Measurements from ENCODE around the gene SDE2. TPM values are rescaled to one million over a fixed set of nuclear protein-coding genes. Genes with fewer than 3 reads are reported as not detected.
"Not testable (repeated sequence)": the region's sequence is repeated elsewhere in the genome, so short reads cannot be mapped to it uniquely, and the experiment has no call there.

Gene SDE2
- total RNA-seq, 1 experiment from 2014 or later, result 21.8 TPM

DNA sequence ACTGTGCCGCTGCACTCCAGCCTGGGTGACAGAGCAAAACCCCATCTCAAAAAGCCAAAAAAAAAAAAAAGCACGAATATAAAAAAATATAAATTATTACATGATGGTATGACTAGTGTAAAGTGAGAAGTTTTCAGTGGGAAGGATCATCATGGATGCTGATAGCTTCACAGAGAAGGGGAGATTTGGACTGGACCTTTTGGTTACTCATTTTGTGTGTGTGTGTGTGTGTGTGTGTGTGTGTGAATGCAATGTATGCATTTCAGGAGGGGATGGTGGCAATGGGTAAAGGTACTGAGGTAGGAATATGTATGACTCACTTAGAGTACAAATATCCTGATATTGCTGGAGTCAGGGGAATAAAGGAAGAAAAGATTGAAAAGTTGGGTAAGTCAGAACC, 22.7 kb upstream of the SDE2 start:
- no peaks in the 10 kb centered on the region for H3K9me2 ChIP-seq (replicated peaks; ENCODE audit: insufficient read depth, low read length)
- H3K36me3 ChIP-seq (ENCODE audit: insufficient read depth, low read length), result no peaks in the 10 kb centered on the region
- no peak overlapping the region for H2AFZ ChIP-seq (ENCODE audit: low read length)
- H3K9me3 ChIP-seq (ENCODE audit: low read length), result no peaks in the 10 kb centered on the region
- no peak for DNase-seq
- no peaks in the 10 kb centered on the region for H4K20me1 ChIP-seq (ENCODE audit: insufficient read depth, low read depth, low read length)
- H3K9ac ChIP-seq (ENCODE audit: low read length), result no peak overlapping the region
- H3K4me3 ChIP-seq (ENCODE audit: low read length), result no peak overlapping the region
- no peak overlapping the region for H3K27ac ChIP-seq (ENCODE audit: low read length)
- no peaks in the 10 kb centered on the region for H3K27me3 ChIP-seq (ENCODE audit: low read length)
- H3K4me2 ChIP-seq (ENCODE audit: low read depth, low read length, poor library complexity, severe bottlenecking), result no peak overlapping the region
- H3K4me1 ChIP-seq (ENCODE audit: low read length), result no peaks in the 10 kb centered on the region
- no peaks in the 10 kb centered on the region for H3K79me2 ChIP-seq (ENCODE audit: low read length)

DNA sequence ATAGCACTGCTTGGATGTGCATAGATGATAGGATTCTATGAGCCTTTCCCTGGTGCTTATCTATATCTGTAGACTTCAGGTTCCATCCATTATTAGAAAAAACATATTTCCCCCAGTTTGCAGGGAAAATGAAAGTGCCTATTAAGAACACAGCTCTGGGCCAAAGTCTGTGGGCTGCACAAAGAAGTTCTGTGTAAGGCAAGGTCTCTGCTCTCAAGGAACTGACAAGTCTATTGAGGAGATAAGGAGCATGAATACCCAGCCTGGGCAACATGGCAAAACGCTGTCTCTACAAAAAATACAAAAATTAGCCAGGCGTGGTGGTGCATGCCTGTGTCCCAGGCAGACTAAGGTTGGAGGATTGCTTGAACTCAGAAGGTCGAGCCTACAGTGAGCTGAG, 22.3 kb upstream of the SDE2 start:
- Histone ChIP-seq H4K20me1 (ENCODE audit: insufficient read depth, low read depth, low read length) (no peaks in the 10 kb centered on the region), H3K36me3 (ENCODE audit: insufficient read depth, low read length) (no peaks in the 10 kb centered on the region), H2AFZ (ENCODE audit: low read length) (no peak overlapping the region), H3K79me2 (ENCODE audit: low read length) (no peaks in the 10 kb centered on the region), H3K9me3 (ENCODE audit: low read length) (no peaks in the 10 kb centered on the region), H3K4me1 (ENCODE audit: low read length) (no peaks in the 10 kb centered on the region), H3K9ac (ENCODE audit: low read length) (no peak overlapping the region), H3K27me3 (ENCODE audit: low read length) (no peaks in the 10 kb centered on the region), H3K4me3 (ENCODE audit: low read length) (no peak overlapping the region), H3K27ac (ENCODE audit: low read length) (no peak overlapping the region), H3K9me2 (replicated peaks; ENCODE audit: insufficient read depth, low read length) (no peaks in the 10 kb centered on the region), H3K4me2 (ENCODE audit: low read depth, low read length, poor library complexity, severe bottlenecking) (no peak overlapping the region)
- no peak for DNase-seq

- no peak overlapping the region for H3K4me2 ChIP-seq (ENCODE audit: low read depth, low read length, poor library complexity, severe bottlenecking)
- H3K9me3 ChIP-seq (ENCODE audit: low read length), result no peaks in the 10 kb centered on the region
- no peak overlapping the region for H3K9ac ChIP-seq (ENCODE audit: low read length)
- H3K4me3 ChIP-seq (ENCODE audit: low read length), result no peak overlapping the region
- H3K4me1 ChIP-seq (ENCODE audit: low read length), result no peaks in the 10 kb centered on the region
- H4K20me1 ChIP-seq (ENCODE audit: insufficient read depth, low read depth, low read length), result no peaks in the 10 kb centered on the region
- no peak for DNase-seq
- H3K79me2 ChIP-seq (ENCODE audit: low read length), result no peaks in the 10 kb centered on the region
- H3K36me3 ChIP-seq (ENCODE audit: insufficient read depth, low read length), result no peaks in the 10 kb centered on the region
- H3K27ac ChIP-seq (ENCODE audit: low read length), result no peak overlapping the region
- no peak overlapping the region for H2AFZ ChIP-seq (ENCODE audit: low read length)
- H3K27me3 ChIP-seq (ENCODE audit: low read length), result no peaks in the 10 kb centered on the region
- no peaks in the 10 kb centered on the region for H3K9me2 ChIP-seq (replicated peaks; ENCODE audit: insufficient read depth, low read length)
Measured at GRCh38 chr1:226019572-226019971, 20.4 kb upstream of the SDE2 start.

GRCh38 chr1:226017070-226017469, 17.9 kb upstream of the SDE2 start:
- no peak for DNase-seq
- no peak overlapping the region for H3K9ac ChIP-seq (ENCODE audit: low read length)
- H3K79me2 ChIP-seq (ENCODE audit: low read length), result no peaks in the 10 kb centered on the region
- H3K9me3 ChIP-seq (ENCODE audit: low read length), result no peaks in the 10 kb centered on the region
- no peaks in the 10 kb centered on the region for H3K9me2 ChIP-seq (replicated peaks; ENCODE audit: insufficient read depth, low read length)
- H4K20me1 ChIP-seq (ENCODE audit: insufficient read depth, low read depth, low read length), result no peaks in the 10 kb centered on the region
- no peaks in the 10 kb centered on the region for H3K36me3 ChIP-seq (ENCODE audit: insufficient read depth, low read length)
- H3K27ac ChIP-seq (ENCODE audit: low read length), result no peak overlapping the region
- no peaks in the 10 kb centered on the region for H3K27me3 ChIP-seq (ENCODE audit: low read length)
- H3K4me1 ChIP-seq (ENCODE audit: low read length), result no peaks in the 10 kb centered on the region
- no peak overlapping the region for H3K4me2 ChIP-seq (ENCODE audit: low read depth, low read length, poor library complexity, severe bottlenecking)
- H2AFZ ChIP-seq (ENCODE audit: low read length), result no peak overlapping the region
- no peak overlapping the region for H3K4me3 ChIP-seq (ENCODE audit: low read length)

DNA sequence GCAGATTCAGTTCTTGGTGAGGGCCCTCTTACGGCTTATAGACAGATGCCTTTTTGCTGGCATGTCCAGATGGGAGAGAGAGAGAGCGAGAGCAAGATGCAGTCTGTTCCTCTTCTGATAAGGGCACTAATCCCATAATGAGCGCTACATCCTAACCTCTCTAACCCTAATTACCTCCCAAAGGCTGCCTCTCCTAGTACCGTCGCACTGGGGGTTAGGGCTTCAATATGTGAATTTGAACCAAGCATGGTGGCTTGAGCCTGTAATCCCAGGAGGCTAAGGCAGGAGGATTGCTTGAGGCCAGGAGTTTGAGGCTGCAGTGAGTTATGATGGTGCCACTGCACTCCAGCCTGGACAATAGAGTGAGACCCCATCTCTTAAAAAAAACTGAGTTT, 10.5 kb upstream of the SDE2 start:
- H3K79me2 ChIP-seq (ENCODE audit: low read length), result no peaks in the 10 kb centered on the region
- no peak overlapping the region for H3K27ac ChIP-seq (ENCODE audit: low read length)
- H3K4me2 ChIP-seq (ENCODE audit: low read depth, low read length, poor library complexity, severe bottlenecking), result no peak overlapping the region
- no peaks in the 10 kb centered on the region for H3K9me2 ChIP-seq (replicated peaks; ENCODE audit: insufficient read depth, low read length)
- H3K27me3 ChIP-seq (ENCODE audit: low read length), result no peaks in the 10 kb centered on the region
- H3K9me3 ChIP-seq (ENCODE audit: low read length), result no peaks in the 10 kb centered on the region
- no peaks in the 10 kb centered on the region for H3K36me3 ChIP-seq (ENCODE audit: insufficient read depth, low read length)
- H3K9ac ChIP-seq (ENCODE audit: low read length), result no peak overlapping the region
- H3K4me1 ChIP-seq (ENCODE audit: low read length), result no peaks in the 10 kb centered on the region
- no peak for DNase-seq
- H3K4me3 ChIP-seq (ENCODE audit: low read length), result no peak overlapping the region
- H4K20me1 ChIP-seq (ENCODE audit: insufficient read depth, low read depth, low read length), result no peaks in the 10 kb centered on the region
- no peak overlapping the region for H2AFZ ChIP-seq (ENCODE audit: low read length)

DNA sequence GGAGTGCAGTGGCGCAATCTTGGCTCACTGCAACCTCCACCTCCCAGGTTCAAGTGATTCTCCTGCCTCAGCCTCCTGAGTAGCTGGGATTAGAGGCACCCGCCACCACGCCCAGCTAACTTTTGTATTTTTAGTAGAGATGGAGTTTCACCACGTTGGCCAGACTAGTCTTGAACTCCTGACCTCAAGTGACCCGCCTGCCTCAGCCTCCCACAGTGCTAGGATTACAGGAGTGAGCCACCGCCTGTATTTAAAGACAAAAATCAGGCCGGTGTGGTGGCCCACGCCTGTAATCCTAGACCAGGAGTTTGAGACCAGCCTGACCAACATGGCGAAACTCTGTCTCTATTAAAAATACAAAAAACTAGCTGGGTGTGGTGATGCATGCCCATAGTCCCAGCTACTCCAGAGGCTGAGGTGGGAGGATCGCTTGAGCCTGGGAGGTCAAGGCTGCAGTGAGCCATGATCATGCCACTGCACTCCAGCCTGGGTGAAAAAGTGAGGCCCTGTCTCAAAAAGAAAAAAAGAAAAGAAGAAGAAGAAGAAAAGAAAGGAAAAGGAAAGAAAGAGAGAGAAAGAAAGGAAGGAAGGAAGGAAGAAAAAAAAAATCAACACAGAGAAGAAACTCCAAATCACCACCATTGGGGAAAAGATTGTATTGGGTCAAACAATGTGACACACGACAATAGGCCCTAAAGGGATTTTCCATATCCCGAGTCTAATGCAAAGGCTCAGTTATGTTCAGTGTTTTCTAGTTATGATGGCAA, 8.2 kb upstream of the SDE2 start:
- H3K27ac ChIP-seq (ENCODE audit: low read length); H3K4me2 ChIP-seq (ENCODE audit: low read depth, low read length, poor library complexity, severe bottlenecking); H2AFZ ChIP-seq (ENCODE audit: low read length); H3K9me2 ChIP-seq (replicated peaks; ENCODE audit: insufficient read depth, low read length); H3K27me3 ChIP-seq (ENCODE audit: low read length); H4K20me1 ChIP-seq (ENCODE audit: insufficient read depth, low read depth, low read length); H3K4me1 ChIP-seq (ENCODE audit: low read length); H3K79me2 ChIP-seq (ENCODE audit: low read length); H3K9me3 ChIP-seq (ENCODE audit: low read length); H3K9ac ChIP-seq (ENCODE audit: low read length); H3K36me3 ChIP-seq (ENCODE audit: insufficient read depth, low read length); DNase-seq; H3K4me3 ChIP-seq (ENCODE audit: low read length): not testable (repeated sequence)

GRCh38 chr1:226006686-226007085, 7.5 kb upstream of the SDE2 start:
- Histone ChIP-seq H3K4me1 (ENCODE audit: low read length) (peaks cover 12% of the 10 kb centered on the region), H2AFZ (ENCODE audit: low read length) (no peak overlapping the region), H3K9me3 (ENCODE audit: low read length) (no peaks in the 10 kb centered on the region), H3K79me2 (ENCODE audit: low read length) (no peaks in the 10 kb centered on the region), H3K4me2 (ENCODE audit: low read depth, low read length, poor library complexity, severe bottlenecking) (no peak overlapping the region), H4K20me1 (ENCODE audit: insufficient read depth, low read depth, low read length) (no peaks in the 10 kb centered on the region), H3K9me2 (replicated peaks; ENCODE audit: insufficient read depth, low read length) (no peaks in the 10 kb centered on the region), H3K27me3 (ENCODE audit: low read length) (no peaks in the 10 kb centered on the region), H3K36me3 (ENCODE audit: insufficient read depth, low read length) (no peaks in the 10 kb centered on the region), H3K27ac (ENCODE audit: low read length) (no peak overlapping the region), H3K9ac (ENCODE audit: low read length) (no peak overlapping the region), H3K4me3 (ENCODE audit: low read length) (no peak overlapping the region)
- no peak for DNase-seq

- H3K4me3 ChIP-seq (ENCODE audit: low read length), result no peak overlapping the region
- no peak overlapping the region for H3K9ac ChIP-seq (ENCODE audit: low read length)
- H3K9me2 ChIP-seq (replicated peaks; ENCODE audit: insufficient read depth, low read length), result no peaks in the 10 kb centered on the region
- no peaks in the 10 kb centered on the region for H3K36me3 ChIP-seq (ENCODE audit: insufficient read depth, low read length)
- no peak overlapping the region for H2AFZ ChIP-seq (ENCODE audit: low read length)
- no peaks in the 10 kb centered on the region for H3K27me3 ChIP-seq (ENCODE audit: low read length)
- DNase-seq, result no peak
- H3K9me3 ChIP-seq (ENCODE audit: low read length), result no peaks in the 10 kb centered on the region
- H3K27ac ChIP-seq (ENCODE audit: low read length), result no peak overlapping the region
- no peaks in the 10 kb centered on the region for H3K79me2 ChIP-seq (ENCODE audit: low read length)
- no peaks in the 10 kb centered on the region for H4K20me1 ChIP-seq (ENCODE audit: insufficient read depth, low read depth, low read length)
- H3K4me1 ChIP-seq (ENCODE audit: low read length), result peaks cover 21% of the 10 kb centered on the region
- H3K4me2 ChIP-seq (ENCODE audit: low read depth, low read length, poor library complexity, severe bottlenecking), result no peak overlapping the region
Measured at GRCh38 chr1:226004396-226004795, 5.3 kb upstream of the SDE2 start.
